Measurements from ENCODE around the gene BABAM2.

- TF ChIP-seq ZNF121 (CRISPR knock-in tag; conservative IDR thresholded peaks at IDR 0.05) (no peak), YY1 (IDR thresholded peaks at IDR 0.05; ENCODE audit: borderline replicate concordance in 1 of 3, control insufficient read depth in 1 of 3, extremely low read depth in 1 of 3, insufficient read depth in 3 of 3, insufficient read length in 1 of 3, insufficient replicate concordance in 2 of 3, low read depth in 1 of 3, low read length in 2 of 3) (no peak), ZNF512 (tag; IDR thresholded peaks at IDR 0.05) (no peak), GABPA (tag; conservative IDR thresholded peaks at IDR 0.05; ENCODE audit: low read depth) (no peak), HDAC6 (IDR thresholded peaks at IDR 0.05; ENCODE audit: low read depth, low read length) (no peak), ARID1B (IDR thresholded peaks at IDR 0.05) (no peak), ZFP30 (CRISPR knock-in tag; IDR thresholded peaks at IDR 0.05; ENCODE audit: borderline replicate concordance) (no peak), EZH2 (IDR thresholded peaks at IDR 0.05; ENCODE audit: borderline replicate concordance, low read depth, low read length) (no peak), TAF1 (IDR thresholded peaks at IDR 0.05; ENCODE audit: control insufficient read depth, extremely low read depth, insufficient read depth, low read length, severe bottlenecking) (no peak), ZNF507 (tag; conservative IDR thresholded peaks at IDR 0.05) (no peak), KAT7 (CRISPR knock-in tag; IDR thresholded peaks at IDR 0.05; ENCODE audit: borderline replicate concordance) (no peak), CBX5 (IDR thresholded peaks at IDR 0.05; ENCODE audit: borderline replicate concordance, low read depth) (no peak)
- TF ChIP-seq, protein P1, sequence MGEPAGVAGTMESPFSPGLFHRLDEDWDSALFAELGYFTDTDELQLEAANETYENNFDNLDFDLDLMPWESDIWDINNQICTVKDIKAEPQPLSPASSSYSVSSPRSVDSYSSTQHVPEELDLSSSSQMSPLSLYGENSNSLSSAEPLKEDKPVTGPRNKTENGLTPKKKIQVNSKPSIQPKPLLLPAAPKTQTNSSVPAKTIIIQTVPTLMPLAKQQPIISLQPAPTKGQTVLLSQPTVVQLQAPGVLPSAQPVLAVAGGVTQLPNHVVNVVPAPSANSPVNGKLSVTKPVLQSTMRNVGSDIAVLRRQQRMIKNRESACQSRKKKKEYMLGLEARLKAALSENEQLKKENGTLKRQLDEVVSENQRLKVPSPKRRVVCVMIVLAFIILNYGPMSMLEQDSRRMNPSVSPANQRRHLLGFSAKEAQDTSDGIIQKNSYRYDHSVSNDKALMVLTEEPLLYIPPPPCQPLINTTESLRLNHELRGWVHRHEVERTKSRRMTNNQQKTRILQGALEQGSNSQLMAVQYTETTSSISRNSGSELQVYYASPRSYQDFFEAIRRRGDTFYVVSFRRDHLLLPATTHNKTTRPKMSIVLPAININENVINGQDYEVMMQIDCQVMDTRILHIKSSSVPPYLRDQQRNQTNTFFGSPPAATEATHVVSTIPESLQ (CRISPR knock-in tag; IDR thresholded peaks at IDR 0.05): no peak
- TF ChIP-seq, protein P2, sequence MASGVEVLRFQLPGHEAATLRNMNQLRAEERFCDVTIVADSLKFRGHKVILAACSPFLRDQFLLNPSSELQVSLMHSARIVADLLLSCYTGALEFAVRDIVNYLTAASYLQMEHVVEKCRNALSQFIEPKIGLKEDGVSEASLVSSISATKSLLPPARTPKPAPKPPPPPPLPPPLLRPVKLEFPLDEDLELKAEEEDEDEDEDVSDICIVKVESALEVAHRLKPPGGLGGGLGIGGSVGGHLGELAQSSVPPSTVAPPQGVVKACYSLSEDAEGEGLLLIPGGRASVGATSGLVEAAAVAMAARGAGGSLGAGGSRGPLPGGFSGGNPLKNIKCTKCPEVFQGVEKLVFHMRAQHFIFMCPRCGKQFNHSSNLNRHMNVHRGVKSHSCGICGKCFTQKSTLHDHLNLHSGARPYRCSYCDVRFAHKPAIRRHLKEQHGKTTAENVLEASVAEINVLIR (CRISPR knock-in tag; IDR thresholded peaks at IDR 0.05): no peak
Measured at GRCh38 chr2:27903649-27904404, 13.3 kb downstream of the BABAM2 start.
